HG03460 (cell line): Measurements from ENCODE around the gene ADARB2.

Experiments used
- ATAC-seq: cut with Tn5 transposase; IDR thresholded peaks from one replicate; pipeline ENCODE4 v1.9.1; 2021; ENCODE audit not compliant: unreplicated experiment

The ADARB2 gene

DNA sequence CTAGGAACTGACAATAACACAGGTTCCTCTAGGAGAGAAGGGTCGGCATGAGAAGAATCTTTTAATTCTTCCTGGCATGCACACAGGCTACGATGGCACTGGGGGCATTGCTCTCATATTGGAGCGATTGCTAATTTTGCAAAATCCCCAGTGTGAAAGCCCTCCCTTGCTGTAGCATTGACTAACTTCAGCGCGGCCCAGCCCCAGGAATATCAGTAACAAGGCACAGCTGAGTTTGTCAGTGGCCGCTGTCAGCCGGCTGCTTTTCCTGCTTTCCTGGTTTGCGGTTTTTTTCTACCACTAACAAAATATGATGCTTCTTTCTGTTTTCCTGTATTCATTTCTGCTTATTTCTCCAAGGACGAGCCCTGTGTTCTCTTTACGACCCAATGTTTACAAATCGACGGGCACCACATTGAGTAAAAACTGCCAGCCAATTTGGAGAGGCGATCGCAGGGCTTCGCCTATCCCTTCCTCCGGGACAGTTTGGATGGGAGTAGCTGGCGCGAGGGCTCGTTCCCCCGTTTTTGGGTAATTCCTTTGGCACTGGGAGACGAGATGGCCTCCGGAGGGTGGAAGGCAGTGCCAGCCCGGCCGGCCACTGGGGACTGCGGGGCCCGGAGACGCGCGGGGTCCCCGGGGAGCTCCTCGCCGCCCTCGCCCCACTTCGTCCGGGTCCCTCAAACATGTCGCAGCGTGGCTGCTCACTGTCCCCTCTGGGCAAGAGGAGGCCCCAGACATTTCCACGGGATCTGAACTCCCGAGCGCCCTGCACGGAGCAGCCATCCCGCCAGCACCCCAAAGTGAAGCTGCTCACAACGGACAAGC is 967 bp downstream of the ADARB2 start:
- no peak for ATAC-seq

DNA sequence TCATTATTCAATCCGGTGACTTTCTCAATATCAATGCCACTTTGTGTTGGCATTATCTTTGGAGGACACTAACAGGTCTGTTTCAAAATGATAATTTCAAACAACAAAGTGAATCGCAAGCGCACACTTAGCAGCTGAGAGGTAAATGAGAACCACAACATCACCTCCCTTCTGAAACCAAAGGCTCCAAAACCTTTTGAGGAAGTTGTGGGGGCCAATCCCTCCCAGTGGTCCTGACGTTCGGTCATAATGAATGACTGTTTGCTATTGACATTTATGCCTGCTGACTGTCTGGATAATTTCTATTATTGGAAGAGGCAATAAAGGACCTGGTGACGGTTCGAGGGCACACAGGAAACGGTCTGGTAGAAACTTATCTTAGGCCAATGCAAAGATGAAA is 1.8 kb downstream of the ADARB2 start:
- no peak for ATAC-seq

DNA sequence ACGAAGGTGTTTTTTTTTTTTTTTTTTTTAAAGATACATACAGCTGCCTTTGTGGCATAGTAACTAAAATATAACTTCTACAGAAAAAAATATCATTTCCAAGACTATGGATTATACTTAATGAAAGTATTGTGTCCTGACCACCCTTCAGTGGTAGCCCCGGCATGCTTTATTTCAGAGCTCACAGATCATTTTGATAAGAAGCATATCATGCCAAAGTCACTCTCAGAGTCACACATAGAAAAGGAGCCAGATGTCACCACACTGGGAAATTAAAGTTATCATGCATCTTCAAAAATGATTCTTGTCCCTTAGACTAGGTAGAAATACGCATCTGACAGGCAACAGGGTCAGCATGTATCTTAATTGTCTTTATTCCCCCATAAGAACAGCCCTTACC is 3.0 kb downstream of the ADARB2 start:
- ATAC-seq, result no peak

DNA sequence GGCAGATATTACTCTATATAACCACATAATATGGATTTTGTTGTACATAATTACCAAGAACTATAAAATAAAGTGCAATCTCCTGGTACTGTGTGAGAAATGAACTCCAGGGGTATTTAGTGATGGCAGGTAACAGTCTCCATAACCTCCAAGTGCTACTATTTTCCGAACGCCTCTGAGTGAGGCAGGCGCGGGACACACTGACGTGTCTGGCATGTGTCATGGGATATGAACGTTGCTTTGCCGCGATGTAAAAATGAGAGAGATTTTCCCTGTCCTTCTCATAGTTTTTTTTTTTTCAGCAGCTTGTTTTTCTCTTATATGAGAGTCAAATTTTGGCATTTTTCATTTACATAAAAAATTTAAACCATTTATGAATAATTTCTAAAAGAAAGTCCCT is 3.6 kb downstream of the ADARB2 start:
- no peak for ATAC-seq

DNA sequence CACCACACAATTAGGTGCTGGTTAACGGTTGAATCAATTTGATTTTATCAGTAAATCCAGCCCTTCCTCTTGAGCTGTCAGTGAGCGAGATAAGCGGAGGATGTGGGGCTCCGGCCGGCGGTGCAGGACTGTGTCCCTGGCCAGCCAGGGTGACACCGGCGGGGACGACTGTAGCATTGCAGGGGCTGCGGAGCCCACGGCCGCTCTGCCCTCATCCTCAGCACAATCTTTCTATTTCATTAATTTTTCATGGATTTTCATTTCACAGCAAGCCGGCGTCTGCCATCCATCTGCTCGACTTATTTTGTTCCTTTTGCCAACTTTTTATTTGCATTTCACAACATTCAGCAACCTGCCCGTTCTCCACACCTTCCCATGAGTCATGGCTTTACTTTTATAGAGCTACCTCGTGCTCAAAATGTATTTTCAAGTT is 4.7 kb downstream of the ADARB2 start:
- no peak for ATAC-seq

DNA sequence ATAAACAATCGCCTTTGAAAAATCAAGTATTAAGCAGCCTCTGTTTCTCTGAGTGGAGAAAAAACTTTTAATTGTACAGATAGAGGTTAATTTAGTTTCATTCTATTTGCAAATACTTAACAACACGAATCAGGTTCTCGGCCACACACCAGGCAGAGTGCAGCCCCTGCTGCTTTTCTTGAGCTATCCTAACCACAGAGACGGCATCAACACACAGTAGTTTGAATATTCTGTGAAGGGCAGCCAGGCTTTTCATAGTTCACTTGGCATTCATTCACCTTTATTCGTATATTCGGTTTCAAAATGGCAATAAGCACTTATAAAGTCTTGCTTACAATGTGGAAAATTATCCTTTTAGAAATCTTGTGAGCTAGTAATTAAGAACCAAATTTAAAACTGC is 5.7 kb downstream of the ADARB2 start:
- ATAC-seq, result no peak

DNA sequence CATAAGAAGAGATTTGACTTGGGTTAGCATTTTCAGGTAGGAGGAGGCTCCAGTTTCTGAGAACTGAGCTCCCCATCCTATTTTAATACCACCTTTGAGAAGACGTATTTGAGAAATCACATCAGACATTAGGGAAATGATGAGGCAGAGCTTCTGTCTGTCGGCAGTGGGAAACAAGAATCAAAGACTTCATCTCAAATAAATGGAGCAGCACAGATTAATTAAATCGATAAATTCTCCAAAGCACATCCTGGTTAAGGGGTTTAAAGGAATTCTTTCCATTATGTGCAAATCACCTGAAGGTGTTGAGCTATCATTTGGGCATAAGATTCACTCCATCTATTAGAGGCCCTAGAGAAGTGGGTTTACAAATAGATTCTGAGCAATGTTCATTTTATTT is 7.6 kb downstream of the ADARB2 start:
- ATAC-seq, result no peak

DNA sequence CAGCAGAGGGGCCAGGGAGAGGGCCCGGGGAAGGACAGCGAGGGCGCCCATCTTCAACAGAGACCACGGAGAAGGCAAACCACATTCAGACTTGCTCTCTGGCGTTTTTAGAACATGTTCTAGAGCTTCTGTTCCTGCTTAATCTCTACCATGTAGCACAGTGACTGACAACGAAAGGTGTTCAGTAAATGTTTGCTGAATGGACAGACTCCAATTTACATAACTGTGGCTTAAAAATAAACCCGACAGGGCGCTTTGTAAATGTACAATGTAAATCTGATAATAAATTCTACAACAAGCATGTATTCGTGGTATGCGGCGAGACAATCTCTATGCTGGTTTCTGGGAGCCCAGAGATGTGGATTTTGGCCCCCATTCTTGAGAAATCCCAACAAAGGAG is 10.5 kb downstream of the ADARB2 start:
- no peak for ATAC-seq

DNA sequence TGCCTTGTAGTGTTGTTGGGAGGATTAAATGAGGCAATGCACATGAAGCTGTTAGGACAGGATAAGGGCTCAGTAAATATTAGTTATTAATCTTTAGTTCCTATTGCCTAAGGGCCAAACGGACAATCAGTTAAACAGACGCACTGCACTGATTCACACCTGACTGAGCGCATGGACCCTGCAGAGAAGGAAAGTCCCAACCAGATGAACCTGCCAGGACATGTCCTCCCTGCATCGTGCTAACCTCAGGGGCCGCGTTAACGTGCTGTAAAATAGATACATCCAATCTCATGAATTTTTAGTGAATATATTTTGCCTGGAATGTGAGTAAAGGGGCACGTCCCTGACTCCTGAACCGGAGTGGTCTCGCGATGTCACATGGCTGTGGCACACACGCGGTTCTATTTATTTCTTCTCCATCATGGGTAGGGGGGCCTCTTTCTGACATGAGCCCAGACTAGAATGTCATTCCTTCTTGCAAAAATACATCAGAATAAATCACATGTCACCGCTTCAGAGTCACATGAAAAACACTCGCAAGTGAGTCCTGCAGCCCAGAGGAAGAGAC is 12.3 kb downstream of the ADARB2 start:
- ATAC-seq, result no peak

DNA sequence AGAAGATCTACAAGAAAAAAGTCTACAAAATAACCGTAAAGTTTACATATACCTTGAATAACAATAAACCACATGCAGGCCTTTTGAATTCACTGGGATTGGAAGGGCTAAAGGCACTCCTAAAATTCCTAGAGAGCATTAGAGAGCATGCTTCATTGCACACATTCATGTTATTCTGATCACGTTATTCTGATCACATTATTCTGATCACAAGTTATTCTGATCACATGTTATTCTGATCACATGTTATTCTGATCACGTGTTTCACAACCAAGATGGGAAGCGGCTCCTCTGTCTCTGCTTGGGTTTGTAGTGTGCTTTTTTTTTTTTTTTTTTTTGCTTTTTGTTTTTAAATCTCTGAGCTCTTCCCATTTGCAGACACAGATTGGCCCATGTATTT is 20.5 kb downstream of the ADARB2 start:
- ATAC-seq, result no peak

DNA sequence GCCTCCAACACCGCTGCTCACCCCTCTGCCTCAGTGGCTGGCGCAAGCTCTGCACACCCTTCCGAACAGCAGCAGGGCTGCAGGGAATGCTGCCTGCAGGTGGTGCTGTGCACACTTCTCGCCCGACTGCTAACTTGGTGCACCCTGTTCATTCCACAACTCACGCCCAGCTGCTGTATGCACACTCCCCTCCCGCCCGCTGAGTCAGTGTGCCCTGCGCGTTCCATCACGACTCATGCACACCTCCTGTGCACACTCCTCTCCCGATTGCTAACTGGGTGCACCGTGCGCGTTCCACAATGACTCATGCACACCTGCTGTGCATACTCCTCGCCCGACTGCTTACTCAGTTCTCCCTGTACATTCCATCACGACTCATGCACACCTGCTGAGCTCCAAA is 21.5 kb downstream of the ADARB2 start:
- no peak for ATAC-seq

DNA sequence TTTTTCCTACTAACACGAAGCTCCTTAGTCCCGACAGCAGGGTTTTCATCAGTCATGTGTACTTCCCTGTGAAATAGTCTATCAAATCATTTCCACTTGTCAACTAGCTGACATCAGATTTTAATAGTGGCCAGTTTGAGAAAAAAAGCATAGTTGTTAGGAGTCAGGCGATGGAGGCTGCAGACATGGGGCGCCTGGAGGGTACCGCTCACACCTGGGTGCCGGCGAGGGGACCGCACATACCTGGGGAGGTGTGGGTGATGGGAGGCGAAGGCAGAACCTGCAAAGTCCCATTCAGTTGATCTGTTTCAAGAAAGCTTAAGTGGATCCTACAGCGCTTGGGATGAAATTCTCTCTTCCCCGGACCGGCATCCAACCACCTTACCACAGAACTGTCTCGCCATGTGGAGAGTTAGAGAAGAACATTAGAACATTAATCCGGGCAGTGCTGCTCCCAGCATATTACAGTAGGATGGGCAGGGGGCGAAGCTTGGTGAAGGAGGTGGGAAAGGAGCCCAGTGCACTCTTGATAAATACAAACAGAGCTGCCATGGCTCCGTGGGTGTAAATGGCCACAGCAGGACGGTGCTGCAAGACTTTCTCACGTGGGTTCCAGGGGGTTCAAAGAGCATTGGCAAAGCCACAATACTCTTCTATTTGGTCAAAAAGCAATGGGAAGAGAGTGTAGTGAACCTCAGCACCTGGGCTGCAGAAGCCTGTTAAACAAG is 24.2 kb downstream of the ADARB2 start:
- ATAC-seq, result no peak

DNA sequence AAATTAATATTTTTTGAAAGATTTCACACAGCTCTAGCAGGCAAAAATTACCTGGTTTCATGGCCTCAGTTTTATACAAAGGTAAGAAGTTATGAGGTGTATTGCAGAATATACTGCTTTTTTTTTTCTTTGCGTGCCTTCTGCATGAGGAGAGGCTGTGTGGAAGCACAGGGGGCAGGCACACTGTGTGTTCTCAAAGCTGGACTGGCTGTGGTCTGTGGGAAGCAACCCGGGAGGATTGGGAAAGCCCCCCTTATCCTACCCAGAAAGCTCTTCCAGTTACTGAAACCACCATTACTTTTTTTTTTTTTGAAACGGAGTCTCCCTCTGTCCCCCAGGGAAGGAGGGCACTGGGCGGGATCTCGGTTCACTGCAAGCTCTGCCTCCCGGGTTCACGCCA is 25.0 kb downstream of the ADARB2 start:
- no peak for ATAC-seq

DNA sequence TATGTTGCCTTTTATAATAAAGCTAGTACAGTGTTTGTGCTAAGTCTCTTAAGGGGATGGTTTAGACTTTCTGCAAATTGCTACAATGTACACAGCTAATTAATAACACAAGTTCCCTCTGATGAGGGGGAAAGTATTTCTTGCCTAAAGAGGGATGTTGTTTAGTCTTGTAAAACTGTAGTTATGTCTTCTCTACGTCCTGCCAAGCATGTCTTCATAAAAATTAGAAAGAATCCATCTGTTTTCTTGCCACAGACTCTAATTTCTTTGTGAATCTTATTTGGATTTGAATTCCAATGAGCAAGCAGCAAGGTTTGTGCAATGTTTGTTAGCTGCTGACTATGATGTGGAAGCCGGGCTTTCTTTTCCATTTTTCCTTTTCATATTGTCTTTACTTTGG is 28.2 kb downstream of the ADARB2 start:
- ATAC-seq, result no peak

DNA sequence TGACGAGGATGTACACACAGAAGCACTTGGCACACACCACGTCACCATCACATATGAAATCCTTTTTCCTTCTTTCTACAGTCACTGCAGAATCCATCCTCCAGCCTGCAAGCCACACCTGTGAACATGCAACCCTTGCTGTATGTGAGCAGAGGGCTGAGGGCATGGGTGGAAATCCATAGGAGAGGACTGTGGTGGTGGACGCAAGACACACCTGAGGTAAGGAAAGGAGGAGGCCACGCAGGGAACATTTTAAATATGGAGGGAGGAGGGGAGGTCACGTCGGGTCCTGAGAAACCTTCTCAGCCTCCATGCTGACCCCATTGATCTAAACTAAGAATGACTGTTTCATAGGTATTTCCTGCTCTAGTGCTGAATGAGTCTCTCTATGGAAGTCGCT is 28.6 kb downstream of the ADARB2 start:
- no peak for ATAC-seq

DNA sequence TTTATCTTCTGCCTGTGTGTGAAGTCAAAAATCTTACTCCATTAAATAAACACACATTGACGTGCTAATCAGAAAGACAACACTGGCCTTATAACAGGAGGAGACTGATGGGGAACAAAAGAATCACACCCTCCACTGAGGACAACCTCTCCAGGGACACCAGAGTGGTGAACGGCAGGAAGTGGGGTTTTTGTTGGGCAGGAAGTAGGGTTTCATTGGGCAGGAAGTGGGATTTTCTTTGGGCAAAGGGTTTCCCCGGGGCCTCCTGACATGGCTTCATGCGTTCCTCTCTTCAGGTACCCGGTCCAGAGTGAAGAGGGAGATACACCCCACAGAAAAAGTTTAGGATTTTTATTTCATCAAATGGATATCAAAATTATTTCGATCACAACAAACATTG is 30.6 kb downstream of the ADARB2 start:
- ATAC-seq, result peak; percentile 49

DNA sequence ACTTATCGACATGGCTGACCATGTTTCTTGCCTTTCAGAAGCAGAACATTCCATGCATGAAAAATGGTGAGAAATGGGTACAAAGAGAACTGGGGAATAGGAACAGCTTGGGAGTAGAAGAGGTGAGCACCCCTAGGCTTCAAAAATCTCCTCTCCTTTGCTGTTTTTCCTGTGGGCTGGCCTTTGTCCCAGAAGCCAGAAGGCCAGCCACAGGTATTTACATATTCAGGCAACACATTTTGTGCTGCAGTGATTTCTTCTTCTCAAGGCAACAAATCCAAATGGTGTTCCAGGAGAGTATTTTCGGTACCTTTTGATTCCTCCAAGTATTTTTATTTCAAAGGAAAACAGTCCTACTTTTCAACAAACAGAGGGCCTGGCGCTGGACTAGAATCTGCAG is 31.1 kb downstream of the ADARB2 start:
- ATAC-seq, result no peak

DNA sequence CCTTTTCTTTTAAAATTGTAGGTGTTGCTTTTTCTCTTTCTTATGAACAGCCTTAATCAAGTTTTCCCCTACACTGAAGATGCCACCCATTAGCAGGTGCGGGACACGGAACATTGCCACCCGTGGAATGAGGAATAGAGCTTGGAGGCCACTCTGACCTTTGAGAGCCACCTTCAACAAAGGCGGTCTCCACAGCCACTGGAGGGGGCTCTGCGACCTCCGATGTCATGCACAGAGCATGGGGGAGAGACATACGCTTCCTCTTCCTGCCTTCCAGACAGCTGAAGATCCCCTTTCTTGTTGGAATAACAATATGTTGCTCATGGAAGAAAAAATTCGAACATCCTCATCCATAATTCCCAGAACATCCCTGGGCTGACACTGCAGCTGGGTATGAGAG is 39.1 kb downstream of the ADARB2 start:
- no peak for ATAC-seq

DNA sequence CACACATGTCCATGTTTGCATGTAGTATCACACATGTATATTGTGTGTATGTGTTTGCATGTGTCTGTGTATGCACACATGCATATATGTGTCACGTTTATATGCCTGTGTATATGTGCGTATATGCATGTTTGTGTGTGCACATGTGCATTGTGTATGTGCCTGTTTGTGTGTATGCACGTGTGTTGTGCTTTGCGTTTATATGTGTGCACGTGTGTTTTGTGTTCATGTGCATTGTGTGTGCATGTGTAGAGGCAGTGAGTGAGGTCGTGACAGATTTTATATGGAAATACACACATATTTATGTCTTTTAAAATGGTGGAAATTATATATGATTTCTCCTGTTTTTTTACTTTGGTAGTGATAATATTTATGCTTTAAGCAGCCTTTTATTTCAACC is 41.2 kb downstream of the ADARB2 start:
- ATAC-seq, result no peak

DNA sequence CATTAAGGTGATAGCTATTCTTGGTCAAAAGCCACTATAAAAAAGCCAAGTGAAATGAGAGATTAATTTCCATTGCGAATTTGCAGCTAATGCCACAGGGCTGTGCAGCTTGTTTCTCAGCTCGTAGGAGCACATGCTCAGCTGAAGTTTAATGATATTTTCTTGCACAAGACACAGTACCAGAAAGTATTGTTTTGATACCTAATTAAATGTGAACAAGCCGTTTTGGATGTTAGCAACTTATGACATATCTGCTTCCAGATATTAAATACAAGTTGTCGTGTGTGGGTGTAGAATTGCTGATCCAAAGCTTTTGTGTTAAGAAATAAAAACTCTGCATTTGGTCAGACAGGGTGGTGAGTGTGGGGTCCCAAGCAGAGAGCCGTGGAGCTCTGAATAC is 47.2 kb downstream of the ADARB2 start:
- ATAC-seq, result no peak

DNA sequence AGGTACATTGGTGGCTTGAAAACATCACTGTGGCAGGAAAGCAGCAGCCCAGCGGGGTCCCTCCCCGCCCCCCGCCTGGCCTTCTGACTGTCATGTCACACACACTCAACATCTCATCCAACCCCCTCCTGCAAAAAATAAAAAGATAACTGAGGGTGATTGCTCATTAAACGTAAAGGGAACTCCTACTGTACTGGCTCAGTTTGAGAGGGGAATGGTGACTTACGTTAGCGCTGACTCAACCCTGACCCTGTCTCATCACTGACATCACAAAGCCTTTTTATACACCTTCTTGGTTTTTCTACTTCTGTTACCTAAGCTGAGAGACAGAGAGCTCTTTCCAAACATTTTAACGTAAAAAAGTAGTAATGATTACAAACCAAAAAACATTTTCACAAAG is 48.8 kb downstream of the ADARB2 start:
- ATAC-seq, result no peak

DNA sequence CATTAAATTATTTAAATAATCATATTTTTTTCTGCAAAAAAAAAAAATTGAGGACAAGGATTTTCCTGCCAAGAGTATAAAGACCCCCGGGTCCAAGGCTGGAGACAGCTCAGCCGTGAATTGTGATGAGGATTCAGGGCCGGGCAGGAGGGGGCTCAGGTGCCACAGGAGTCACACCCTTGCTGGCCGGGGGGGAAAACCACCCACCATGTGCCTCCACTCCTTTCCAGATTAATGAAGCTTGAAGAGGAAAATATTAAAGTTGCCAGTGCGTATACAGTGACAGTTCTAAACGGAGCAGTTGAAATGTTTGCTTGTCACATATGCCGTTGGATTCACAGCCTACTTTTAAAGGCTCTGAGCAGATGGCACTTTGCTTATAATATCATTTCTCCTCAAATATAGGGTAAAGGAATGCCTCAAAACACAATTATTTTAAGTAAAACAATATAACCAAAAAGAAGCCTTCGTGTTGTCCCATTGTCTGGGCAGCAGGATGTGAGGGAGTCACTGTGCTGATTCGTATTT is 49.6 kb downstream of the ADARB2 start:
- no peak for ATAC-seq
